Urinary bladder (tissue), 4 donors: ENCODE measurements around the gene OBI1. TPM values are rescaled to one million over a fixed set of nuclear protein-coding genes. Genes with fewer than 3 reads are reported as not detected.

Experiments
- DNase-seq: peaks from one replicate; pipeline ENCODE4 v3.0.0-alpha.2; 2015; ENCODE audit errors: extremely low spot score
- H3K27ac ChIP-seq: one replicate; pipeline ENCODE4 v1.5.1; 2013; ENCODE audit warnings: low read depth, mild to moderate bottlenecking, moderate library complexity
- H3K36me3 ChIP-seq: one replicate; pipeline ENCODE4 v1.6.1; 2013; ENCODE audit warnings: mild to moderate bottlenecking, moderate library complexity; ENCODE audit not compliant: insufficient read depth
- H3K4me1 ChIP-seq: one replicate; pipeline ENCODE4 v1.6.1; 2013; ENCODE audit warnings: mild to moderate bottlenecking, moderate library complexity; ENCODE audit not compliant: insufficient read depth
- H3K4me3 ChIP-seq: one replicate; pipeline ENCODE4 v1.5.1; 2013; ENCODE audit warnings: low read depth, low read length
- WGBS: extraction: QIAGEN DNeasy Blood & Tissue Kit; methylation state at CpG from one replicate; pipeline ENCODE4 v1.1.7; 2013; 5-methylcytosine and 5-hydroxymethylcytosine counted together
- polyA plus RNA-seq: library from polyadenylated mRNA; stranded (reverse); fragments of 200-250 nt; gene quantifications from one replicate; pipeline ENCODE4 v1.2.3, GENCODE V29; 2013
- total RNA-seq: library from RNA; depleted of rRNA; stranded (reverse); fragments of >200 nt; gene quantifications from one replicate; pipeline ENCODE4 v1.2.3, GENCODE V29; 2014
- donor health status: healthy with polysubstance abuse.
- donor health status: healthy.

The OBI1 gene
- total and polyA plus RNA-seq, 2 donors, result 9.2 to 29.9 TPM

DNA sequence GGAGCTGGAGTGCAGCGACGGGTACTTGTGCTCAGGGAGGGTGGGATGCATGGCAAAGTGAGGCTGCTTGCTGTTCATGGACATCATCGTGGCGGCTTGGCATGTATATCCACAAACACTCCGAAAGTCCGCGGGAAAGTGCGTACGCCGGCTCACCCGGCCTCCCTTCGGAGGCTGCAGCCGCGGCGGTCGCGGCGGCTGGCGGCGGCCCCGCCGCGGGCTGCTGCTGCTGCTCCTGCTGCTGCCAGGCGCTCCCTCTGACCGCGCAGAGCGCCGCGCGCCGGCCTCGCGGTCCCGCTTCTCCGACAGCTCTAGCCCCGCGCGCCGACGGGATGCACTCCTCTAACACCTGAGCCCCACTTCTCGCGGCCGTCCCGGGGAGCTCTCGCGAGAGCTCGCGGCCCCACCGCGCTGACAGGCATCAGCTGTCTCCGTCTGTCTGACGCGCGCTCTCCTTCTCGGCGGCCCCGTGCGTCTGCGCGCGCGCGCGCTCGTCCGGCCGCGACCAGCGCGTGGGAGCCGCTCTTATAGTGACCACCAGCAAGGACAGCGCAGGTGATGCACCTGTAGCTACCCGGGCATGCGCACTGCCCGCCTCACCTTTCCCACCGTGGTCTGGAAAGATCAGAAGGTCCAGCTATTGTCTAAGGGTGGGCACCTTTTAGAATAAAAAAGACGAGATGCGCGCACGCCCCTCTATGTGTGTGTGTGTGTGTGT is 55.6 kb downstream of the OBI1 start, which contains the start of gene POU4F1:
POU4F1 (minus strand) TSS at position 313 of the 718 bp plus-strand sequence; CDS start at position 87, 226 bp downstream.
- Histone ChIP-seq H3K36me3 (no peaks in the 10 kb centered on the region), H3K4me1 (no peaks in the 10 kb centered on the region), H3K27ac (no peak within 1 kb of the TSS), H3K4me3 (peak within 1 kb of the TSS; percentile 26)
- WGBS, result 1% methylated on average over 80 of the region's 80 CpGs
- DNase-seq, result no peak

DNA sequence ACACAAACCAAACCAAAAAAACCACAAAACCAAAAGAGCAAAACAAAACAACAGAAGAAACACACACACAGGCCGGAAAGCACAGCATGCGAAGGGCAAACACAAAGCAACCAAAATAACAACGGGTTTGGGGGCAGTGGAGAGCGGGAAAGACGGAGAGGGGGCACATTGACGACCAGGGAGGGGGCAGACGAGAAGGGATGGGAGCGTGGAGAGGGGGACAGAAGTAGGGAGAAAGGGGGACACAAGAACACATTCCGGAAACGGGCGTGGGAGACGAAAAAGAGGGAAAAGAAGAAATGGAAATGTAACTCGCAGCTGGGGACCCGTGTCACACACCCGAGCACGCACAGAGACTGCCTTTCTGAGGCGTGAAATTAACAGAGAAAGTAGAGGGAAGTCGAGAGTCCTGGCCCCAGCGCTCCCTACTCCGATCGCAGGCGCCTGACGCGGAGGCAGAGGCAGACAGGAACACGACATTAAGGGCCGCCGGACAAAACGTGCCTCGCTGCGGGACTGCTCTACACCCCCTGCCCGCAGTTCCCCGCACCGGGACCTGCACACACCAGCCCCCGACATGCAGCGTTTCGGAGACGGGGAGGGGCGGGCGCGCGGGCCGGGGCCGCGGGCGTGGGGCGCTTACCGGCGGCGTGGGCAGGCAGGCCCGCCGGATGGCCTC is 56.3 kb downstream of the OBI1 start:
- WGBS, result 2% methylated on average over 51 of the region's 51 CpGs
- peak overlapping the region; percentile 26 for H3K4me3 ChIP-seq
- no peaks in the 10 kb centered on the region for H3K4me1 ChIP-seq
- H3K27ac ChIP-seq, result no peak overlapping the region
- no peak for DNase-seq
- no peaks in the 10 kb centered on the region for H3K36me3 ChIP-seq

DNA sequence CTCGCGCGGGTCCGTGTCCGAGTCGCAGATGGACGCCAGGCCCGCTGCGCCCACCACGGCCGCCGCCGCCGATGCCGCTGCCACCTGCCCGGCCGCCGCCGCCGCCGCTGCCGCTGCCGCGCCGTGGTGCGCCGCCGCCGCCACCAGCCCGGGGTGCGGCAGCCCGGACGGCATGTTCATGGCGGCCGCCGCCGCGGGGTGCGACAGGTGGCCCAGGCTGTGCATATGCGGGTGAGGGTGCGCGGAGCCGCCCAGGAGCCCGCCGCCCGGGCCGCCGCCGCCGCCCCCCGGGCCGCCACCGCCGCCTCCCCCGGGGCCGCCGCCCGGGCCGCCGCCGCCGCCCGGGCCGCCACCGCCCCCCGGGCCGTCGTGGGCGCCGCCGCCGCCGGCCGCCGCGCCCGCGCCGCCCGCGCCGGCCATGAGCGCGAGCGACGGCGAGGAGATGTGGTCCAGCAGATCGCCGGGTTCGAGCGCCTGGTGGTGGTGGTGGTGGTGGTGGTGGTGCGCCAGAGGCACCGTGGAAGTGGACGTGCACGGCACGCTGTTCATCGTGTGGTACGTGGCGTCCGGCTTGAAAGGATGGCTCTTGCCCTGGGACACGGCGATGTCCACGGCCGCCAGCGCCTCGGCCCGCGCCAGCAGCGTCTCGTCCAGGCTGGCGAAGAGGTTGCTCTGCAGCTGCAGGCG is 56.9 kb downstream of the OBI1 start:
- Histone ChIP-seq H3K27ac (no peak overlapping the region), H3K36me3 (no peaks in the 10 kb centered on the region), H3K4me3 (peak overlapping the region; percentile 27), H3K4me1 (no peaks in the 10 kb centered on the region)
- 2% methylated on average over 111 of the region's 112 CpGs for WGBS
- no peak for DNase-seq

DNA sequence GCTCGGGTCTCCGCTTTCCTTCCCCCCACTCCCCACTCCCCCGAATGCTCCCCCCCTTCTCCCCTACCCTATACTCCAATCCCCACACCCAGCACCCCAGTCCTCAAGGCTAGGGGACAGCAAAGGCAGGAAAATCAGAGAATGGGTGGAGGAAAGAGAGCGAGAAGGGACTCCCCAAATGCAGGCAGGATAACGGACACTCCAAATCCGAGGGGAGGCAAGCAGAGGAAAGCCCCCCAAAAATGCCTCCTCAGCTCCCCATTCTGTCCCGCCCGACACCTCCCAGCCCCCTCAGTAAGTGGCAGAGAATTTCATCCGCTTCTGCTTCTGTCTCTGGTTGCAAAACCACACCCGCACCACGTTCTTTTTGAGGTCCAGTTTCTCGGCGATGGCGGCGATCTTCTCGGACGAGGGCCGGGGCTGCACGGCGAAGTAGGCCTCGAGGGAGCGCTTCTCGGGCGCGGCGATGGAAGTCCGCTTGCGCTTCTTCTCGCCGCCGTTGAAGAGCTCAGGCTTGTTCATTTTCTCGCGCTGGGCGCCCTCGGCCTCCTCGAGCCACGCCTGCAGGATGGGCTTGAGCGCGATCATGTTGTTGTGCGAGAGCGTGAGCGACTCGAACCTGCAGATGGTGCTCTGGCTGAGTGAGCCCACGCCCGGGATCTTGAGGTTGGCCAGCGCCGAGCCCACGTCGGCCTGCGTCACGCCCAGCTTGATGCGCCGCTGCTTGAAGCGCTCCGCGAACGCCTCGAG is 57.7 kb downstream of the OBI1 start:
- WGBS, result 4% methylated on average over 58 of the region's 58 CpGs

DNA sequence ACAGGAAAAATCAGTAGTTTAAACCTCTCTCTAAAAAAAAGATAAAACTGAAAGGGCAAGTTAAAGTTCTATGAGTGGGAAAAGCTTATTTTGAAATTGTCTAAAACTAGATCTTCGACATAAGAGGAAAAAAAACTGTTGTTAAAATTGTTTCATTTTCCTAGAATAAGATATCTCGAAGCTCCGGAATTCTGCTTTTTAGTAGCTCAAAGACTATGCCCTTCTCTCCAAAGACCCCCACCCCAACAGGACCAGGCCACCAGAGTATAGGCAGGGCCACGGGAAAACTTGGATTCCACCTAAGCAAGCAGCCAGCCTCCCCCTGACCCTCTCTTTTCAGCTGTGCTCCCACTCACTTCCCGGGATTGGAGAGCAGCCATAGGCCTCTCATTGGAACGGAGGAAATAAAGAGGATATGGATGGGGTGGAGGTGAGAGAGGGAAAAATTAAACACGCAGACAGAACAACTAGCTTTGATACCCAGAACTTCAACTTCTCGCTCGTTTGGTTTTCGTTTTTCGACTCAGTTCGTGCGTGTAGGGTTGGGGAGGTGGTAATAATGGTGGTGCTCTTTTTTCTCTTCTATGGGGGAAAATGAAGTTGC is 58.6 kb downstream of the OBI1 start:
- 21% methylated on average over 13 of the region's 13 CpGs for WGBS
- Histone ChIP-seq H3K4me3 (no peak overlapping the region), H3K36me3 (no peaks in the 10 kb centered on the region), H3K27ac (no peak overlapping the region), H3K4me1 (no peaks in the 10 kb centered on the region)
- no peak for DNase-seq

More for the DNA sequence above, 57.7 kb downstream of the OBI1 start:
- no peak overlapping the region for H3K27ac ChIP-seq
- H3K36me3 ChIP-seq, result no peaks in the 10 kb centered on the region
- peak overlapping the region; percentile 27 for H3K4me3 ChIP-seq
- no peaks in the 10 kb centered on the region for H3K4me1 ChIP-seq
- no peak for DNase-seq

DNA sequence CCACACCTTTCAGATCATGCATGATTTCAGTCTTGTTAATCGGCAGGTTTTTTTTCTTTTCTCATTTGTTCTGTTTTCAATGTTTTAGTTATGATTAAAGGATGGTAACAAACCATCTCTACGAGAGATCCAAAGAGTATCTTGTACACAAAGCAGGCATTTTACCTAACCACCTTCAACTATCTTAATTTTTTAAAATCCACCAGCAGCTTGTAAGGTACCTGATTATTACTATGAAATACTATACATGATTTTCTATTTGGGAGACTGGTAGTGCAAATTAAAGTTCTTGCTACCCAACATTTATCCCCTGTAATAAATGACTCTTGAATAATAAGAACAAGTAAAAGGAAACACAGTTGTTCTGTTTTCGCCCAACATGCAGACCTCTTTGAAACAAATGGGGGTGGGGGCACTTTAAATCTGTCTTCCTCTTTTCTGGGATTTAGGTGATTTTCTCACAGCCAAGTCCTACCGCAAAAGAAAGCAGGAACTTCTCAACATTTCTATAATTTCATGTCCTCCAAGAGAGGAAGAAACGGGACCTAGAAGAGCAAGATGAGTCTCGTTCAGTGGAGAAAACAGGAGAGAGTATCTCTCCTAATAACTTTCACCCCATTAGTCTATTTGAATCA is 59.2 kb downstream of the OBI1 start:
- H3K27ac ChIP-seq, result no peak overlapping the region
- no peak overlapping the region for H3K4me3 ChIP-seq
- no peaks in the 10 kb centered on the region for H3K36me3 ChIP-seq
- no peaks in the 10 kb centered on the region for H3K4me1 ChIP-seq
- DNase-seq, result no peak
- 22% methylated on average over 6 of the region's 6 CpGs for WGBS

DNA sequence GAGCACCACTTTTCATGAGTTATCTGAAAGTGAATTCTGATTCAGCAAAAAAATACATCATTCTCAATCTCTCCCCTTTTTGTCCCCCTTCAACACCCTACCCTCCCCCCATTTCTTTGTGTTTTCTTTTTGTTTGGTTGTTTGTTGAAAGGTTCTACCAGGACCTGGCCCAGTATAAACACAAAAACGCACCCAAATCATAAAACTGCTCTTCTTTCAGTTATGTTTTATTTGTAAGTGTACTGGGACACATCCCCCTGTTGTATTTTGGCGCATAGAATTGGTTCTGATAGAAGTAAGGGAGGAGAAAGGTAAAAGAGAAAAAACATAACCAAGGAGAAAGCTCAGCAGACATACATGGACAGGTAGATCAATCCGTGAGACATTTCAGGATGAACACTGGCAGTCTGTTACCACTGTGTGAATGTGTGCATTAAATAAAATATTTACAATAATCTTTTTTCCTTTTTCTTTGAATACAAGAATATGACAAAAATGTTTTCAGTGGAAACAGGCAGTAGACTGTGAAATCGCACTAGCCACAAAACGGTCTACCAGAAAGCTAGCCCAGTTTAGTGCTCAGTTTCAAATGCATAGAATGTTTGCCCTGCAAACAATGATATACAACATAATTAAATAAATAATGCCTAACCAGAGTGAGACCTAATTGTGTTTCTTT is 59.9 kb downstream of the OBI1 start:
- no peaks in the 10 kb centered on the region for H3K4me1 ChIP-seq
- H3K36me3 ChIP-seq, result no peaks in the 10 kb centered on the region
- H3K4me3 ChIP-seq, result no peak overlapping the region
- H3K27ac ChIP-seq, result no peak overlapping the region
- WGBS, result 30% methylated on average over 5 of the region's 5 CpGs
- no peak for DNase-seq

DNA sequence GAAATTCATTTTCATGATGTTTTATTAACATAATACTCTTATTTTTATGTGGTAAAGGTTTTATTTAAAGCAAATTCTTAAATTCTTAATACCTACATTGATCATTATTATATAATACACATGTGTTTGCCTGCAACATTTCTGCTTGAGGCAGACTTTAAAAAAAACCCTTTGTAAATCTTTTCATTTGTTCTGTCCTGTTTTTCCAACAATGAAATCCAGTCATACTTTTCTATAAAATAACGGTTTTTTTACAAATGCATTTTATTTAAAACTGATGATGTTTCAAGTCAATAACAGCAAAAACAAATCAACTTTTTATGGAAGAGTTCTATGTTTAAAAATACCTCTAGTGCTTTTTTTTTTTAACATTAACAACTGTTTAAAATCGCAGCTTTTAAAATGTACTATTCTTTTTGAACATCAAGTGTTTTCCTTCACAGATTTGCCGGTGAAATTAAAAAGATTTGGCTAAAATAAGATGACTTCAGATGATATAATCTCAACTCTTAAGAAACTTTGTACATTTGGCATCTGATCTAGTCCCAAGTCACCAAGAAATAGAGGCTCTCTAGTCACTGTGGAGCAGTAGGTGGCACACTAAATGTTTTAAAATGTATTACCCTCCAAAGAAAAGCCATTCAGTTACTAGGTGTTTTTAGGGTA is 60.7 kb downstream of the OBI1 start:
- no peak for DNase-seq
- Histone ChIP-seq H3K27ac (no peak overlapping the region), H3K4me3 (no peak overlapping the region), H3K36me3 (no peaks in the 10 kb centered on the region), H3K4me1 (no peaks in the 10 kb centered on the region)
- WGBS, result 17% methylated on average over 3 of the region's 3 CpGs

DNA sequence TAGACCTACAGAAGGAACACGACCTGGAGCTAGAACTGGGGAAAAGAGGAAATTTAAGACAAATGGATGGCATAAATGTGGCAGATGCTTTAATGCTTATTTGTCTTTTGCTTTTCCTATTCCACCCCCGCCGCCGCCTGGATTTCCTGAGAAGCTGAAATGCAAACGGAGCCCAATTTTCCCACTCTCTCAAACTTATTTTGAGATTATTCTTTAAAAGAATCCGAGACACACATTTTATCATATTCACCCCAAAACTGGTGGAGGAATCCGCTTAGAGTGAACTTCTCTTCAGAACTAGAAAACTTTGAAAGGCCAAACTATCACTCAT is 61.4 kb downstream of the OBI1 start:
- Histone ChIP-seq H3K4me1 (no peaks in the 10 kb centered on the region), H3K27ac (no peak overlapping the region), H3K36me3 (no peaks in the 10 kb centered on the region), H3K4me3 (no peak overlapping the region)
- no peak for DNase-seq
- 17% methylated on average over 7 of the region's 7 CpGs for WGBS

DNA sequence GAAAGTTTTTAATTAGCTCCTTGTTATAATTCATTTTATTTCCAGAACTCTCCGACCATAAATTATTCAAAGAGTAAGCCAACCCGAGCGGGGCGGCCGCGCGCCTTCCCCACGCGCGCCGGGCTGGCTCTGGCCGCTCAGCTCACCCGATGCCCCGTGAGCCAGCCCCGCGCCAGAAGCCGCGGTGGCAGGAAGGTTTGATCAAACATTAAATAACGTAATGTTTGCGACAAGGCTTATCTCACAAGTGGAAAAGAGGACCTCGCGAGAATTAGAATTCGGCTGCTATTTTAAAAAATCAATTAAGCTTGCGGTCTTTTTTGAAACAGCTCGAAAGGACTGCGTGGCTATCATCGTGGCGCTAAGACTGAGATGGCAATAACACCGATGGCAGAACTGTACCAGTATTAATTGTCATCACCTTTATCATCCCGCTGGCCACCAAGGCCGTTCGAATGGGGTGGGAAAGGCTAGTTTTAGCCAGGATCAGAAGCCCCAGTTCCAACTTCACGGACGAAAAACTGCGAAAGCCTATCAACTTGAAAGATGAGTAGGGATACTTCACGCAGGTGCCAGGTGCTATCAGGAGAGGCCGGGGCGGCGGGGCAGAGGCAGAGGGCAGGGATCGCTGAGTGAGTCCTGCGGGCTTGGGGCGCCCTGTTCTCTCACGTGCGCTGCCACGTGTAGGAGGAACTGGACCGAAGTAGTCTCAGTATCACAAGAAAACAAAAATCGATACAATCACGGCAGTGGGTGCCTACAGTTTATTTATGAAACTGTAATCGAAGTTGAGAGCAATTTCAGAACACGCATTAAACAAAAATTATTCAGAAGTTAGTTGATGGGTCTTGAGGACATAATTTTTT is 62.0 kb downstream of the OBI1 start:
- H3K4me3 ChIP-seq, result no peak overlapping the region
- no peak for DNase-seq
- no peak overlapping the region for H3K27ac ChIP-seq
- H3K36me3 ChIP-seq, result no peaks in the 10 kb centered on the region
- WGBS, result 6% methylated on average over 50 of the region's 50 CpGs
- no peaks in the 10 kb centered on the region for H3K4me1 ChIP-seq

DNA sequence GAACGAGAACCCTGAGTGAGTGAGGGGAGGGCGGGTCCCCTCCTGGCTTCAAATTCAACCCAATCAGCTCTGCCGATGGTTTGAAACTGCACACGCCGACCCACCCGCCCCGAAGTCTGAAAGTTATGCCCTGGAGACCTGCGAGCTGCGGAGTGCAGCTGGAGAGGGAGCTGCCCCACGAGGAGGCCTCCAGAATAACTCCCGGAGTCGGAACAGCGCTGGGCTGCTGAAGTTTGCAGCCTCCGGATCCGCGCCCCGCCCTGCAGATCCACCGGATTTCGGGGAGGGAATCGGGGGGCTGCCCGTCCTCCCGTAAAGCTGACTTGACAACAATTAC is 62.6 kb downstream of the OBI1 start:
- Histone ChIP-seq H3K27ac (no peak overlapping the region), H3K36me3 (no peaks in the 10 kb centered on the region), H3K4me3 (no peak overlapping the region), H3K4me1 (no peaks in the 10 kb centered on the region)
- no peak for DNase-seq
- 3% methylated on average over 22 of the region's 22 CpGs for WGBS
